Neuron (in vitro differentiated cells): Measurements from ENCODE around the gene GNE.

ENCODE experiments used
- H2AFZ ChIP-seq: one replicate; pipeline ENCODE4 v1.6.1; 2013; ENCODE audit warnings: low read depth, mild to moderate bottlenecking, inconsistent platforms, low read length, moderate library complexity
- H3K27me3 ChIP-seq: one replicate; pipeline ENCODE4 v1.6.1; 2013; ENCODE audit warnings: low read length; ENCODE audit not compliant: insufficient read depth
- H3K36me3 ChIP-seq: one replicate; pipeline ENCODE4 v1.6.1; 2013; ENCODE audit warnings: low read length; ENCODE audit not compliant: insufficient read depth
- H3K4me1 ChIP-seq: one replicate; pipeline ENCODE4 v1.6.1; 2013; ENCODE audit warnings: low read length; ENCODE audit not compliant: insufficient read depth
- H3K4me3 ChIP-seq: 2 replicates; pipeline ENCODE4 v1.5.1; 2013; ENCODE audit warnings: mild to moderate bottlenecking, low read length, moderate library complexity
- H3K9me3 ChIP-seq: one replicate; pipeline ENCODE4 v1.6.1; 2013; ENCODE audit warnings: low read length

The GNE gene

GRCh38 chr9:36214571-36214970, 43.7 kb downstream of the GNE start:
- Histone ChIP-seq H3K4me1 (no peaks in the 10 kb centered on the region), H3K36me3 (peaks cover 81% of the 10 kb centered on the region), H2AFZ (no peak overlapping the region), H3K4me3 (no peak overlapping the region), H3K9me3 (no peaks in the 10 kb centered on the region), H3K27me3 (no peaks in the 10 kb centered on the region)

- Histone ChIP-seq H3K27me3 (no peaks in the 10 kb centered on the region), H3K4me1 (no peaks in the 10 kb centered on the region), H3K36me3 (peaks cover 81% of the 10 kb centered on the region), H2AFZ (no peak overlapping the region), H3K4me3 (no peak overlapping the region), H3K9me3 (no peaks in the 10 kb centered on the region)
Observed at GRCh38 chr9:36213989-36214388, 44.3 kb downstream of the GNE start.

- Histone ChIP-seq H3K4me1 (no peaks in the 10 kb centered on the region), H3K36me3 (peaks cover 81% of the 10 kb centered on the region), H3K27me3 (no peaks in the 10 kb centered on the region), H3K4me3 (no peak overlapping the region), H3K9me3 (no peaks in the 10 kb centered on the region), H2AFZ (no peak overlapping the region)
Observed at GRCh38 chr9:36213387-36213786, 44.9 kb downstream of the GNE start.

- Histone ChIP-seq H3K9me3 (no peaks in the 10 kb centered on the region), H3K36me3 (peaks cover 77% of the 10 kb centered on the region), H2AFZ (no peak overlapping the region), H3K4me1 (peaks cover 17% of the 10 kb centered on the region), H3K4me3 (no peak overlapping the region), H3K27me3 (no peaks in the 10 kb centered on the region)
Observed at GRCh38 chr9:36211510-36211909, 46.7 kb downstream of the GNE start.

- Histone ChIP-seq H3K4me3 (no peak overlapping the region), H2AFZ (no peak overlapping the region), H3K9me3 (no peaks in the 10 kb centered on the region), H3K27me3 (no peaks in the 10 kb centered on the region), H3K36me3 (peaks cover 82% of the 10 kb centered on the region), H3K4me1 (peaks cover 23% of the 10 kb centered on the region)
Observed at GRCh38 chr9:36210722-36211121, 47.5 kb downstream of the GNE start.

- H3K4me1 ChIP-seq, result peaks cover 23% of the 10 kb centered on the region
- no peak overlapping the region for H3K4me3 ChIP-seq
- no peaks in the 10 kb centered on the region for H3K9me3 ChIP-seq
- H2AFZ ChIP-seq, result no peak overlapping the region
- H3K27me3 ChIP-seq, result no peaks in the 10 kb centered on the region
- H3K36me3 ChIP-seq, result peaks cover 86% of the 10 kb centered on the region
Observed at GRCh38 chr9:36208521-36209253, 49.6 kb downstream of the GNE start.

- H2AFZ ChIP-seq, result no peak overlapping the region
- H3K9me3 ChIP-seq, result no peaks in the 10 kb centered on the region
- H3K4me1 ChIP-seq, result peaks cover 23% of the 10 kb centered on the region
- peaks cover 83% of the 10 kb centered on the region for H3K36me3 ChIP-seq
- H3K27me3 ChIP-seq, result no peaks in the 10 kb centered on the region
- H3K4me3 ChIP-seq, result no peak overlapping the region
Observed at GRCh38 chr9:36207546-36208012, 50.7 kb downstream of the GNE start.

- Histone ChIP-seq H2AFZ (no peak overlapping the region), H3K27me3 (no peaks in the 10 kb centered on the region), H3K9me3 (no peaks in the 10 kb centered on the region), H3K4me3 (no peak overlapping the region), H3K4me1 (peaks cover 23% of the 10 kb centered on the region), H3K36me3 (peaks cover 83% of the 10 kb centered on the region)
Observed at GRCh38 chr9:36207016-36207415, 51.2 kb downstream of the GNE start.

GRCh38 chr9:36204906-36205547, 53.2 kb downstream of the GNE start:
- Histone ChIP-seq H3K4me1 (peaks cover 23% of the 10 kb centered on the region), H3K36me3 (peaks cover 83% of the 10 kb centered on the region), H3K27me3 (no peaks in the 10 kb centered on the region), H3K9me3 (no peaks in the 10 kb centered on the region), H2AFZ (no peak overlapping the region), H3K4me3 (no peak overlapping the region)

- H3K36me3 ChIP-seq, result peaks cover 17% of the 10 kb centered on the region
- H2AFZ ChIP-seq, result no peak overlapping the region
- no peaks in the 10 kb centered on the region for H3K9me3 ChIP-seq
- H3K4me3 ChIP-seq, result no peak overlapping the region
- peaks cover 23% of the 10 kb centered on the region for H3K4me1 ChIP-seq
- H3K27me3 ChIP-seq, result no peaks in the 10 kb centered on the region
Observed at GRCh38 chr9:36194326-36195000, 63.8 kb downstream of the GNE start.

GRCh38 chr9:36193023-36193422, 65.2 kb downstream of the GNE start:
- H2AFZ ChIP-seq, result no peak overlapping the region
- H3K4me3 ChIP-seq, result peak overlapping the region; percentile 63
- peaks cover 23% of the 10 kb centered on the region for H3K4me1 ChIP-seq
- H3K36me3 ChIP-seq, result peaks cover 9% of the 10 kb centered on the region
- no peaks in the 10 kb centered on the region for H3K27me3 ChIP-seq
- no peaks in the 10 kb centered on the region for H3K9me3 ChIP-seq

- Histone ChIP-seq H3K9me3 (no peaks in the 10 kb centered on the region), H3K27me3 (no peaks in the 10 kb centered on the region), H3K36me3 (peaks cover 9% of the 10 kb centered on the region), H3K4me1 (peaks cover 23% of the 10 kb centered on the region), H2AFZ (no peak overlapping the region), H3K4me3 (peak overlapping the region; percentile 63)
Observed at GRCh38 chr9:36192196-36192595, 66.1 kb downstream of the GNE start.

- Histone ChIP-seq H2AFZ (no peak overlapping the region), H3K36me3 (peaks cover 9% of the 10 kb centered on the region), H3K27me3 (no peaks in the 10 kb centered on the region), H3K4me3 (peak overlapping the region; percentile 63), H3K9me3 (no peaks in the 10 kb centered on the region), H3K4me1 (peaks cover 23% of the 10 kb centered on the region)
Observed at GRCh38 chr9:36191686-36192085, 66.6 kb downstream of the GNE start.
